Globus pallidus (tissue), 1 donor: ENCODE results near the gene TMEM132D.
"Not testable (repeated sequence)": the region's sequence is repeated elsewhere in the genome, so short reads cannot be mapped to it uniquely, and the experiment has no call there.

Source experiments
- DNase-seq: peaks from one replicate; pipeline ENCODE4 v3.0.0-alpha.2; 2015; ENCODE audit warnings: low spot score

The TMEM132D gene

DNA sequence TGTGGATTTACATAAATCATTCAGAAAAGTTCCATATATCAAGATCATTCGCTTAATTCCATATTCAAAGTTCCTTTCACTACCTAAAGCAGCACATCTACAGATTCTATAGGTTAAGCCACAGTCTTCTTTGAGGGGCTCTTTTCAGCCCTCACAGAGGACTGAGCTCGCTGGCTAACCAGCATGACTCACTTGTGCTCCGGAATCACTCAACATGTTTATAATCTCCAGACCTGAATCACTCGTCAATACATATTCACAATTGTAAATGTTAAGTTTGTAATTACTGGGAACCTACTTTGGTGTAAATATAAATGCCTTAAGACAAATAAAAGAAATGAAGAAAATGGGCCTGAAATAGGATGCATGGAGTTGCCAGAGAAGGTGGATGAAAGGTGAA lies 315.7 kb downstream of the TMEM132D start:
- DNase-seq = no peak

DNA sequence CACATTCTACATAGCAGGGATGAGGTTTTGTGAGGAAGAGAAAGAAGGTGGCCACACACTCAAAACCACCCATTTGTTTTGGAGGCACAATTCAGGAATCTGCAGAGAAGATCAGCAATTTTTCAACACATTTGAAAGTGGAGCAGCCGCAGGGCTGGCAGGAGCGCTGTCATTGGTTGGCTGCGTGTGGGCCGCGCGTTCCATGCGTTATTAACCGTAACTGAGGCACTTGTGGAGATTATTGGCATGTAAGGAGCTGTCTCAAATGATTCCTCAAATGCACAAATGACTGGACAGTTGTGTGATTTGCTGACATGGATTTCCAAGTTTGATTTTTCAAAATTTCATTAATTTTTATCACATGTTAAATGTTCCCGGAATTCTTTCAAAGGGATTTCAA lies 318.5 kb downstream of the TMEM132D start:
- no peak for DNase-seq

DNA sequence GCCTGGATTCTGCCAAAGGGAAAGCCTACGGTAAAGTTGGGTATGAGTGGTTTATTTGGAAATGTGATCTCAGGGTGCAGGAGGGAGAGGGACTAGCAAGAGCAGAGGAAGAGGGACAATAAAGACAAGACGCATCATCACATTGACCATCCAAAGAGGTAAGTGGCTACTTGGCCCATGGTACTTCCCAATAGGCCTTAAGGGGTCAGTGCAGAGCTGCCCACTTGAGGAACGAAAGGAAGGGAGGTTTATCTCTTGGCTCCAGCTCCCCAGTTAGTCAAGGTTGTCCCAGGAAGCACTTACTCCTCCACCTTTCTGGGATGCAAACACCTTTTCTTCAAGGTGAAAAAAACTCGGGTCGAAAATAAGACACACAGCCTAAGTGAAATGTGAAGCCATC lies 323.9 kb downstream of the TMEM132D start:
- no peak for DNase-seq

DNA sequence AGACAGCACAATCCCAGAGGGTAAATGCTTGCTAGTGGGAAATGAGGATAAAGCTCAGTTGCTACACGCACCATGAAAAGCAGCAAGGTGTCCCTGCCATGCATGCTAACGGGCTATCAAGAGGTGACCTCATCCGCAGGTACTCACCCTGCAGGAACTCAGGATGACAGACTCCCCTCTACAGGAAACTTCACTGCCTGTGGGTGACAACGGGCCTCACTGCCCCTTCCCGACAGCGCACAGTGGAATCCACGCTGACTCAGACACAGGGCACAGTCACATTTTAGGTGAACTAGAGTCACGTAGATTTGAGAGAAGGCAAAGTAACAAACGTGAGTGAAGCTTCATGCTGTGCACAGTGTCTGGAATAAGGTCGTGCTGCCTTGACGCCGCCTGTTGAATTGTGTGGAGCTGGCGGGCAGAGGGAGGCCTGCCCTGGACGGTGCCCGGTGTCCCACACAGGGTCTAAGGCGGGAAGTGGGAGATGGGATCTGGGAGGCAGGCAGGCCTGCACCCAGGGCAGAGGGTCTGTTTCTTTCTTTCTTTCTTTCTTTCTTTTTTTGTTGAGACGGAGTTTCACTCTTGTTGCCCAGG lies 331.8 kb downstream of the TMEM132D start:
- DNase-seq = no peak

DNA sequence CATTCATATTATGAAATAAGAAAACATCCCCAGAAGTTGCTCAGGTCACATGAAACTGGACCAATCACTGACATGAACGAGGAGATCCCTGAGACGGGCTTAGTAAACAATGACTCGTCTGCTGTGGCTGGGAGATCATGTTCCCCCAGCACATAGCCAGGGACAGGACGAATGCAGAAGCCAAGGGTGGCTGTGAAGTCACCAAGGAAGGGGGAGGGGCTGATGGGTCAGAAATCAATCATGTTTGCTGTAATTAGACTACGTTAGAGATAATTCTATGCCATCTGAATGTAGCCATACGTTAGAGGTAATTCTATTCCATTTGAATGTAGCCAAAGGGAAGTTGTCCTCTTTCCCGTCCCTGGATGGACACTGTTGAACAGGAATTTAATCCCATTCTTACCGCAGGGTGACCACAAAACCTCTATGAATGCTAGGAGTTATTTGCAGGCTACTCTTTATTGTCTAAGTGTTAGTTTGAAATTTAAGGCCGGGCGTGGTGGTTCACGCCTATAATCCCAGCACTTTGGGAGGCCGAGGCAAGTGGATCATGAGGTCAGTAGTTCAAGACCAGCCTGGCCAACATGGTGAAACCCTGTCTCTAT lies 332.9 kb downstream of the TMEM132D start:
- no peak for DNase-seq

DNA sequence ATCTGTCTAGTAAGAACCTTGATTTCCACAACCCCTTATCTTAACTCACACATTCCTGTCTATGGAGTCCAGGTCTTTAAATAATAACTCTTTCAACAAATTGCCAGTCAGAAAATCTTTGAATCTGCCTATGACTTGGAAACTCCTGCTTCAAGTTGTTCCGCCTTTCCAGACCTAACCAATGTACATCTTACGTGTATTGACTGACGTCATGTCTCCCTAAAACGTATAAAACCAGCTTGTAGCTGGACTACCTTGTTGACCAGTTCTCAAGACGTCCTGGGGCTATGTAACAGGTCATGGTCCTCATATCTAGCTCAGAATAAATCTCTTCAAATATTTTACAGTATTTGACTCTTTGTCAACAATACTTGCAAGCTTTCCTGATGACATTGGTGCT lies 337.0 kb downstream of the TMEM132D start:
- DNase-seq = no peak

DNA sequence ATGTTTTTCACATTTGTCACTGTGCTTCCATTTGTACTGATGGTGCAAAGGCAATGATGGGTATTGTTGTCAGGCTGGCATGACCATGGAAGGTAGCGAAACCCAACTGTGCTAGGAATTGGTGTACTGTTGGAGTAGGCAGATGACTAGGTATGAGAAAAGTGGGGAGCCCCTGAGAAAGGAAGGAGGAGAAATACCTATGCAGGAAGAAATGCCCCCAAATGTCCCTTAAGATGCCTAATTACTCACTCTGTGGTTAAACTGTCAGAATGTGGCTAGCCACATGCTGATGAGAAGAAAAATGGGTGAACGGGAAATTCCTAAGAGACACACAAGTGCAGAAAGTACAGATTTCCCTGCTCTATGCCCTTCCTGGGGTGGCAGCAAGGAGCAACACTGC lies 339.1 kb downstream of the TMEM132D start:
- DNase-seq = no peak

DNA sequence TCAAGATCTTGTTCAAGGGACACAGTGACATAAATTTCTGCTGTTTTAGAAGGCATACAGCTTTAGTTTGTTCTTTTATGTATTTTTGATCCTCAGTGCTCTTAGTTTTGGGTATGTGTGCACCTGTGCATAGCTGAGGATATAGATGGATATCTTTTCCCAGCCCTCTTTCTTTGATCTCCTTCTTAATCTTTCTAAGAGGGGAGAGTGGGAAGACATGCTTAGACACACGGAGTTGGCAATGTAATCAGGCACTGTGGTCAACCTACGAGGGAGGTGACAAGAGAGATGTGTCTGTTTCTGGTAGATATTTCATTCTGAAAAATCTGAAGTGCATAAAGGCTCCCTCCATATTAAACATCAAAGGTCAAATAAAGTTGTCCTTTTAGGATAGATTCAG lies 340.6 kb downstream of the TMEM132D start:
- no peak for DNase-seq

DNA sequence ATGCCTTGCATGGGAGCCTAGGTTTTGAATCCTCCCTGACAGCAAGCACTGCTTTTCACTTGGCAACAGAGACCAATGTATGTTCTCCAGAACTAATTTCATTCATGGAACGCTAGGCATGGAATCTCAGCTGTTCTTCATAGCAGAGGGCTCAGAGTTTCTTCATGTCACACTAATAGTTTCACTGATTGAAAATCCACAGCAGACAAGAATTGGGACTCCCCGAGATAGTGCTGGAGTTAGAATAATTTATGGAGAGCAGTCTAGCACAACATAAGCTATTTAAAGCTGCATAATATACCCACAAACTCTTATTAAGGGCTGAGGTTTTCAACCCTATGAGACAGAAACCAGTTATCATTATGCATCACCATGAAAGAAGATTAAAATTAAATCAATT lies 342.5 kb downstream of the TMEM132D start:
- DNase-seq = no peak

DNA sequence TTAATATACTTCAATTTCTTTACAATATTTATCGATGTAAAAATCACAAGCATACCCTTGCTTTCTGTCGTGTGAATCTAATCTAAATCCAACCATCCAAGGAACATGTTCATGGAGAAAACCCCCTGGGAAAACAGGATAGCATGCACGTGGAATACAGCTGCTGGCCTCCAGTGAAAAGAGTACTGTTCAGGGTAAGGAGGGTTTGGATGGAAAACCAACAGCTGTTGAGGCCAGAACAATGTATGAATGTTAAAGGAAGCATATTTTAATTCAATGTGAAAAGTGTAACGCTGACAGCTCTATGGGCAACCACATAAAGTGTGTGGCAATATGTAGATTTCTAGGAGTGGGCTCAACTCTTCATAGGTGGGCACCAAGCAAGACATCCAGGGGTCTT lies 344.0 kb downstream of the TMEM132D start:
- DNase-seq = no peak

DNA sequence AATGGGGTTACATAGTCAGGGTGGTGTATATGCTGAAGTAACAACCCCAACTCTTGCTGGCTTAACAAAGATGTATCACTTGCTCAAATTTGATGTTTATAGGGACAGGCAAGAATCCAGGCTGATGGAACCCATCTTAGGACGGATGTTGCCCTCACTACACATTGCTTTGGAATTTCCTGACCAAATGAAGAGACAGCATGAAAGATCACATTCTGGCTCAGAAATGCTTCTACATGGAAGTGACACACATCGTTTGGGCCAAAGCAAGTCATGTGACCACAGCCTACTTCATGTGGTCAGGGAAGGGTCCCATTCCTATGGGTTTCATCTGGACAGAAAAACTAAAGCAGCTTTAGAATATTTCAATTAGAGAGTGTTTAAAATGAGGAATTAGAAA lies 345.8 kb downstream of the TMEM132D start:
- no peak for DNase-seq

DNA sequence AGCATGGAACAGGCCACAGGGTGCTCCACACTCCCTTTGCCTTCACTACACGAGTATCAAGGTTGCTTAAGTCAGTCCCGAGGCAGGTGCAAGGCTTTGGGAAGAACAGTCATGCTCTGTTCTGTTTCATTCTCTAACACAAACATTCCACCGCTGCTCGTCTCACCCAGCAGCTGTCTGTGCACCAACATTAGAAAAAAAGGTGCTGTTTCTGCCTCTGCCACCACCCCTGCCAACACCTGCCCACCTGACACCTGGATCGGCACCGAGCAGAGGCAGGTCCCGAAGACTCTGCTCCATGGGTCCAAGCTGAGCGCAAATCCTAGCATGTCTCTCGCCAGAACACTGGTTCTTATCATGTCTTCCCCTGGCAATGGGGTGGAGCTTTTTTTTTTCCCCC lies 347.7 kb downstream of the TMEM132D start:
- DNase-seq = no peak

DNA sequence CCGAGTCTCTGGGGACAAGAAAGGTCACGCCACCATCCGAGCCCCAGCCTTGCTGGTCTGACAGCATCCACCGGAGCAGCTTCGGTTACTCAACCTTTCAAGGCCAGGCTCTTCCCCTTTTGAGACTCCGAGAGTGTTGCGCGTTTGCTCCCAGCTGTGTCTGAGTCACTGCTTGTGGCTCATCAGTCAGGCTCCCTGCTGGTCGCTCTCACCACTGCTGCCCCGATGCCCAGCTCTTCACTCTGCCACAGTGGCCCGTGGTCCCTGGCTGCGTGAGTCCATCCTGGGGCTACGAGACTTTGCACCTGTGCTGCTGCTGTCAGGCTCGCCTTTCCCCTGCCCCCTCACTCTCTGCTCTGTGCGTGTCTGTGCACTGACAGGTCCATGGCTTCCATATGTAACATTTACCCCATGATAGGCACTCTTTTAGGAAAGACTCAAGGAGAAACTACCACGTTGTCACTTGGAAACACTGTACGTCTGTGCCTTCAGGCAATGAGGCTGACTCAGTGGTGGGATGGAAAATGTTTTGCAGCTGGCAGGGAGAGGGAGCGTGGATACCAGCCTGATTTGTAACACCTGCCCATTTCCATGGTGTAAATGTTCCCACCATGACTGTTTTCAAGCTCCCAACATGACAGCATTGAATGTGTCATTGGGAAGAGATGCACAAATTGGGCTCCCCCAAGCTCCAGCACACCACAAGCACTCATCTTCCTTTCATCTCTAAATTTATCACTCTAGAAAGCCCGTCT lies 350.7 kb downstream of the TMEM132D start:
- DNase-seq = no peak

DNA sequence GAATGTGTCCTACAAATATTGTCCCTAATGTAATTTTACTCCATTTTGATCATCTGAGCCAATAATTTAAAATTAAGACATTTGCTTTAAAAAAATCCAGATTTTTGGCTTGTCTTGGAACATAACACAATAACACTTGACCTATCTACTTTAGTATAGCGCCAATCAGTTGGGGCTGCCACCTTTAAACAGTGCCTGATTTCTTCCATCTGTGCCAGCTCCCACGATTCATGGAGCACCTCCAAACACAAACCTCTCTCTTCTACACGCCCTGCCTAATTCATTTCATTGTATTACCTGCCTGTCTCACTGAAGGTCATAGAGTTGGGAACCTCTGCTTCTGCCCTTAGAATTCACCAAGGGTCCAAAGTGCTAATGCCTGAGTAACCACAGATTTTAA lies 352.4 kb downstream of the TMEM132D start:
- no peak for DNase-seq

DNA sequence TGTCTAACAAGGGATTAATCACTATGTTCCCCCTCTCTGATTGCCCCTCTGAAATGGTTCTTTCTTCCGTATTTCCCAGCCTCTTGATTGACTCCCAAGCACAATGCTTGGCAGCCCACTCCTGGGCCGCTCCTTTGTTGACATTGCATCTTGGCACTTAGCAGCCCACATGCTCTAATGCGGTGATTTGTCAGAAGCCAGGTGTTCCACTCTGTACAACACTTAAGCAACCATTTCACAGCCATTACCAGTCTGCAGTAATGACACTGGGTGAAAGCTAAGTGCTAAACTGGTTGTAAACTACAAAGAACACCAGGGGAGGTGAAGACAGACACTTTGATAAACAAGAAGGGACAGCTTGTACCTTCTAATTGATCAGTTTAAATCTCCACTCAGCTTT lies 353.5 kb downstream of the TMEM132D start:
- DNase-seq = no peak

DNA sequence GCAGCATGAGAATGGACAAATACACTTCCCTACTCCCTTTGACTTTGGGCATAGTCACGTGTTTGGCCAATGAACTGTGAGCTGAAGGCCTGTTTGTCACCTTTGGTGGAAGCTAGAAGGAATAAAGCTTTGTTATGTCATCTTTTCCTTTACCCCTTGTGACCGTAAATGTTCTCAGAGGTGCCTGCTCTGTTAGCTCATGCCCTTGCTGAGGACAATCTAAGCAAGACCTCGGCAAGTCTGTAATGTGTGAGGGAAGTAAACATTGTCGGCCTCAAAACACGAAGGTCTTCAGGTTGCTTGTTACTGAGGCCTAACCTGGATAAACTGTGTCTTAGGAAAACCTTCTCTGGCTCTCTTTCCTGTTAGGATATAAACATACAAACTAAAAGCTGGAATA lies 354.2 kb downstream of the TMEM132D start:
- DNase-seq = no peak

DNA sequence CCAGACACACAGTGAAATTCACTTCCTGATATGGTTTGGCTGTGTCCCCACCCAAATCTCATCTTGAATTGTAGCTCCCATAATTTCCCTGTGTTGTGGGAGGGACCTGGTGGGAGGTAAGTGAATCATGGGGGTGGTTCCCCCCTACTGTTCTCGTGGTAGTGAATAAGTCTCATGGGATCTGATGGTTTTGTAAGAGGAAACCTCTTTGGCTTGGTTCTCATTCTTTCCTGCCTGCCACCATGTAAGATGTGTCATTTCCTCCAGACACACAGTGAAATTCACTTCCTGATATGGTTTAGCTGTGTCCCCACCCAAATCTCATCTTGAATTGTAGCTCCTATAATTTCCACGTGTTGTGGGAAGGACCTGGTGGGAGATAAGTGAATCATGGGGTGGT lies 354.8 kb downstream of the TMEM132D start:
- DNase-seq = not testable (repeated sequence)

DNA sequence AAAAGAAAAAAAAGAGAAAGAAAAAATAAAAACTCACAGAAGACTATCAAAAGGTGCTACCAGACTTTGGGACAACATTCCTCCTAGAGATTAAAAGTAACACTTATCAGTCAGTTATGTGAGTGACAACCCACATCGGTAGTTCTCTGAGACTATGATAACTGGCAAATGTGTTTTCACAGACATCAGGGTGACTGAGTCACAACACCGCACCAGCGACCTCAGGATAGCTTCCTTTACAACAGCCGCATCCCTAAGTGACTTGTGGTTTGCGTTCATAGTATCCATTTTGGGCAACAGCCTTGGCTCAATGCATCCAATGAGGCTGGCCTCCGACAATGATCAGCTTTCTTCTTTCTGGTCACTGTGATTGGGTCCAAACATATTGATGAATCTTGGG lies 359.1 kb downstream of the TMEM132D start:
- DNase-seq = no peak

DNA sequence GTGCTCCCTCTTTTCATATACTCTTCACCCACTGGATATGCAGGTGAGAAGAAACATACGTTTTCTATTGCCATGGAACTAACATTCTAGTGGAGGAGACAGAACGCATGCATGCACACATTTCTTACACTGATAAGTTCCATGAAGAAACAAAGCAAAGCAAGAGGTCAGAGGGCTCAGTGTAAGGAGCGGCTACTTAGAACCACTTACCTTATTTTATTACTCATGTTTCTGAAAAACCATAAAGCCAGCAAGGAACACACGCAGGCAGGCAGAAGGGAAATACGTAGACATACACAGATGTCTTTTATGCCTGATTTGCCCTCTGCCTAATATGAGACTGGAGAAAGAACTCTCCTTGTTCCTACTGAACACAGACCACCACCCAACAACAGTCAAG lies 362.9 kb downstream of the TMEM132D start:
- DNase-seq = no peak

DNA sequence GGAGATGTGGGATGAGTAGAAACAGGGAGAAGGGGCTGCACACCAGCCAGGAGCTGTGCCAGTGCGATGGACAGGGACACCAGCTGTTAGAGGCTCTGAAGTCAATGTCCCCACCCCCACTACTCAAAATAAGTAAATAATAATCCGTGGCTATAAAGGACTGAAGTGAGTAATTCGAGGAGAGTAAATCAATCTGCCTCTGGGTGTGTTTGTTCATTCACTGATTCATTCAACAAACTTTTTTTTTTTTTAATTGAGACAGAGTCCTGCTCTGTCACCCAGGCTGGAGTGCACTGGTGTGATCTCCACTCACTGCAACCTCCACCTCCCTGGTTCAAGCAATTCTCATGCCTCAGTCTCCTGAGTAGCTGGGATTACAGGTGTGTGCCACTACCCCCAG lies 363.6 kb downstream of the TMEM132D start:
- DNase-seq = no peak

DNA sequence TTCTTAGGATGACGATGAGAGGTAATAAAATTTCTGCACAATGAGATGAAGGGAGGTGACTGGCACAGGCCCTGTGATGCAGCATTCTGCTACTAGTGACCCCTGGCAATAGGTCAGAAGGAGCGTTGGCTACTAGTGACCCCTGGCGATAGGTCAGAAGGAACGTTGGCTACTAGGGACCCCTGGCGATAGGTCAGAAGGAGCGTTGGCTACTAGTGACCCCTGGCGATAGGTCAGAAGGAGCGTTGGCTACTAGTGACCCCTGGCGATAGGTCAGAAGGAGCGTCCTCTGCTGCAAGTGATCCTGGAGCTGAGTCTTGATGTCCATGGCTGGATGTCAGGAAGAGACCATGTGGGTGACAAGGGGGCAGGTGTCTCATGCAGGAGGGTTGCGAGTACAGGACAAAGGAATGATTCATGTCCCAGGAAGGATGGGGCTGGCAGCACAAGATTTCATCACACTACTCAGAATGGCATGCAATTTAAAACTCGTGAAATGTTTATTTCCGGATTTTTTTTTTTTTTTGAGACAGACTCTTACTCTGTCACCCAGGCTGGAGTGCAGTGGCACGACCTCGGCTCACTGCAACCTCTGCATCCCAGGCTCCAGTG lies 365.0 kb downstream of the TMEM132D start:
- DNase-seq = not testable (repeated sequence)

DNA sequence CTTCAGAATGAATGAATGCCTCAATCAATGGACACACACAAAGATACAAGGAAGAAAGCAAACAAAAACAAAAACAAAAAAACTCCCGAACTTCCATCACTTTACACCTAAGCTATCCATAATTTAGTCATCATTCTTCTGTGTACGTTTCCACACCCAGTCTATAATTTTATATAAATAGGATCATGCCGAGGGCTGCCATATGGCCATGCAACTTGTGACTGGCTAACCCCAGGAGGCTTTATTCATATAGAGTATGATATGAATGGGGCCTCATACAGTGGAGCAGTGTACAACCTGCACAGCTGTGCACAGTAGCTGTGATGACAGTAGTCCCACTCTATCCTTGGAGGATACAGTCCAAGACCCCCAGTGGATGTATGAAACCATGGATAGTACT lies 365.7 kb downstream of the TMEM132D start:
- no peak for DNase-seq
